GM21423 (cell line): ENCODE data around the gene LRFN2.

Experiments
- ATAC-seq: cut with Tn5 transposase; IDR thresholded peaks from one replicate; pipeline ENCODE4 v1.9.1; 2021; ENCODE audit warnings: mild to moderate bottlenecking, moderate library complexity; ENCODE audit not compliant: unreplicated experiment

LRFN2 gene

GRCh38 chr6:40408786-40409542 is 178.2 kb downstream of the LRFN2 start:
- no peak for ATAC-seq

- ATAC-seq, result no peak
Observed at GRCh38 chr6:40407239-40407638, 179.9 kb downstream of the LRFN2 start.

GRCh38 chr6:40406175-40406574 is 181.0 kb downstream of the LRFN2 start:
- no peak for ATAC-seq

GRCh38 chr6:40400738-40401137 is 186.4 kb downstream of the LRFN2 start:
- ATAC-seq, result no peak

- ATAC-seq, result no peak
Observed at GRCh38 chr6:40399888-40400457, 187.2 kb downstream of the LRFN2 start.

GRCh38 chr6:40398810-40399477 is 188.2 kb downstream of the LRFN2 start:
- ATAC-seq, result no peak

GRCh38 chr6:40398034-40398691 is 189.0 kb downstream of the LRFN2 start:
- ATAC-seq, result no peak

GRCh38 chr6:40397287-40398033 is 189.7 kb downstream of the LRFN2 start:
- no peak for ATAC-seq

- no peak for ATAC-seq
Observed at GRCh38 chr6:40395698-40396076, 191.5 kb downstream of the LRFN2 start.

- ATAC-seq, result no peak
Observed at GRCh38 chr6:40395066-40395697, 192.0 kb downstream of the LRFN2 start.

GRCh38 chr6:40394381-40394780 is 192.8 kb downstream of the LRFN2 start:
- no peak for ATAC-seq

GRCh38 chr6:40393641-40394040 is 193.5 kb downstream of the LRFN2 start:
- ATAC-seq, result no peak

- no peak for ATAC-seq
Observed at GRCh38 chr6:40392589-40392988, 194.6 kb downstream of the LRFN2 start.

- no peak for ATAC-seq
Observed at GRCh38 chr6:40391851-40392517, 195.2 kb downstream of the LRFN2 start.

GRCh38 chr6:40391086-40391485 is 196.1 kb downstream of the LRFN2 start:
- no peak for ATAC-seq

- no peak for ATAC-seq
Observed at GRCh38 chr6:40390144-40390800, 196.9 kb downstream of the LRFN2 start.

GRCh38 chr6:40389254-40389653 is 197.9 kb downstream of the LRFN2 start:
- no peak for ATAC-seq

- ATAC-seq, result no peak
Observed at GRCh38 chr6:40387871-40388264, 199.3 kb downstream of the LRFN2 start.

GRCh38 chr6:40387127-40387870 is 199.9 kb downstream of the LRFN2 start:
- no peak for ATAC-seq
